ENCODE data around the gene GPR157.

GRCh38 chr1:9115351-9116205, 13.3 kb downstream of the GPR157 start:
- TF ChIP-seq CTCF (IDR thresholded peaks at IDR 0.05; ENCODE audit: low read length) = no peak
- TF ChIP-seq EZH2 (IDR thresholded peaks at IDR 0.05; ENCODE audit: borderline replicate concordance, low read length) = no peak
